NCI-H2196 (cell line): Measurements from ENCODE around the gene RNF169.

Experiments
- DNase-seq: peaks from one replicate; lab custom pipeline; 2025; ENCODE audit not compliant: unreplicated experiment; lab: John Stamatoyannopoulos, UW

The RNF169 gene

GRCh38 chr11:74866557-74866956 lies 117.9 kb downstream of the RNF169 start:
- DNase-seq: no peak

- no peak for DNase-seq
Observed at GRCh38 chr11:74870485-74870884, 121.8 kb downstream of the RNF169 start.

GRCh38 chr11:74871037-74871436 lies 122.4 kb downstream of the RNF169 start:
- no peak for DNase-seq

- no peak for DNase-seq
Observed at GRCh38 chr11:74877132-74877531, 128.5 kb downstream of the RNF169 start.
